Endothelial cell of umbilical vein (primary cell): Measurements from ENCODE around the gene ERICH3. TPM values are rescaled to one million over a fixed set of nuclear protein-coding genes. Genes with fewer than 3 reads are reported as not detected.

Experiments used
- BruUV-seq: library from RNA; stranded (reverse); fragments of 400-500 nt; replicated peaks from 2 replicates; lab custom pipeline; 2021; lab: Mats Ljungman, UMichigan
- CTCF ChIA-PET: fragments of 300-600, 350-600 bp; sonication (Branson Sonifier 250); formaldehyde crosslinking; loops from one replicate; lab custom pipeline; 2021; ENCODE audit warnings: antibody characterized with exemption, inconsistent platforms; lab: Charles Lee
- POLR2A ChIA-PET: fragments of 300-600, 350-600 bp; sonication (Branson Sonifier 250); formaldehyde crosslinking; loops from one replicate; lab custom pipeline; 2021; ENCODE audit warnings: antibody characterized with exemption, inconsistent platforms; lab: Charles Lee
- DNase-seq: peaks from one replicate; pipeline ENCODE4 v3.0.0-alpha.2; 2011; ENCODE audit warnings: low read depth, low spot score
- FAIRE-seq: peaks from 2 replicates; lab custom pipeline; 2011; peaks lifted over from hg19 to GRCh38; lab: Jason Lieb, UNC
- H2AFZ ChIP-seq: 2 replicates; pipeline ENCODE4 v1.6.0; 2012; ENCODE audit warnings: low read depth, low read length, control low read depth, inconsistent platforms
- H3K27ac ChIP-seq: 2 replicates; pipeline ENCODE4 v1.5.1; 2011; ENCODE audit warnings: low read depth, mild to moderate bottlenecking, control low read depth, low read length, moderate library complexity; ENCODE audit not compliant: insufficient read depth
- H3K27me3 ChIP-seq, 2 experiments: 2 replicates each; pipeline versions ENCODE4 v1.6.0 to v1.6.1; 2011; ENCODE audit warnings: low read length in 2 of 2, mixed read lengths in 1 of 2; ENCODE audit not compliant: control insufficient read depth in 2 of 2, insufficient read depth in 2 of 2
- H3K36me3 ChIP-seq, 2 experiments: 2 replicates in 1 of 2; 3 replicates in 1 of 2; pipeline ENCODE4 v1.5.1; 2011; ENCODE audit warnings: low read length in 2 of 2, mild to moderate bottlenecking in 1 of 2, moderate library complexity in 1 of 2; ENCODE audit not compliant: control insufficient read depth in 2 of 2, insufficient read depth in 2 of 2; ENCODE audit errors: extremely low read depth in 1 of 2
- H3K4me1 ChIP-seq: 3 replicates; pipeline ENCODE4 v1.5.1; 2011; ENCODE audit warnings: mild to moderate bottlenecking, low read length; ENCODE audit not compliant: control insufficient read depth, insufficient read depth; ENCODE audit errors: extremely low read depth
- H3K4me2 ChIP-seq: 2 replicates; pipeline ENCODE4 v1.6.1; 2011; ENCODE audit warnings: low read length, control low read depth, mixed read lengths; ENCODE audit not compliant: insufficient read depth
- H3K4me3 ChIP-seq, 3 experiments: fragments of 200-600 bp in 1 of 3; sonication (generic), shearing (Covaris generic) in 1 of 3; replicated peaks in 1 of 3; 2 replicates each; pipeline ENCODE4 v1.5.1; 2011 to 2016; ENCODE audit warnings: control low read depth in 3 of 3, low read length in 3 of 3, mild to moderate bottlenecking in 2 of 3, inconsistent platforms in 1 of 3, low read depth in 1 of 3, moderate library complexity in 1 of 3; ENCODE audit not compliant: insufficient read depth in 1 of 3
- H3K79me2 ChIP-seq: 2 replicates; pipeline ENCODE4 v1.6.0; 2012; ENCODE audit warnings: low read length, inconsistent platforms; ENCODE audit not compliant: control insufficient read depth, insufficient read depth
- H3K9ac ChIP-seq: replicated peaks from 2 replicates; pipeline ENCODE3; 2011; ENCODE audit warnings: low read length, control low read depth; ENCODE audit not compliant: insufficient read depth; ENCODE audit errors: extremely low read depth
- H3K9me1 ChIP-seq: replicated peaks from 3 replicates; pipeline ENCODE4 v1.6.0; 2011; ENCODE audit warnings: mild to moderate bottlenecking, low read length; ENCODE audit not compliant: control insufficient read depth, insufficient read depth; ENCODE audit errors: extremely low read depth
- H3K9me3 ChIP-seq: replicated peaks from 2 replicates; pipeline ENCODE4 v1.5.1; 2012; ENCODE audit warnings: low read length, inconsistent platforms; ENCODE audit not compliant: control insufficient read depth, insufficient read depth
- H4K20me1 ChIP-seq: replicated peaks from 2 replicates; pipeline ENCODE3; 2011; ENCODE audit warnings: mild to moderate bottlenecking, low read length; ENCODE audit not compliant: control insufficient read depth, insufficient read depth; ENCODE audit errors: extremely low read depth
- CTCF ChIP-seq, 2 donors: IDR thresholded peaks; 1 replicate in 1 of 2; 2 replicates in 1 of 2; pipeline ENCODE4 v1.5.1; 2011; ENCODE audit warnings: low read length in 2 of 2, mild to moderate bottlenecking in 2 of 2, moderate library complexity in 2 of 2, control low read depth in 1 of 2, inconsistent platforms in 1 of 2, low read depth in 1 of 2; ENCODE audit not compliant: insufficient read depth in 1 of 2; ENCODE audit errors: extremely low read depth in 1 of 2
- EZH2 ChIP-seq: IDR thresholded peaks from 2 replicates; pipeline ENCODE4 v1.6.1; 2012; ENCODE audit warnings: borderline replicate concordance, low read depth, mild to moderate bottlenecking, moderate library complexity, low read length, inconsistent platforms; ENCODE audit not compliant: severe bottlenecking
- FOS ChIP-seq: IDR thresholded peaks from 2 replicates; pipeline ENCODE4 v1.6.1; 2011; ENCODE audit warnings: mild to moderate bottlenecking, low read length, moderate library complexity, borderline replicate concordance; ENCODE audit not compliant: insufficient read depth
- GATA2 ChIP-seq: IDR thresholded peaks from 2 replicates; pipeline ENCODE4 v1.7.0; 2011; ENCODE audit warnings: low read depth, mild to moderate bottlenecking, moderate library complexity, mixed read lengths, low read length; ENCODE audit not compliant: insufficient read length, insufficient read depth
- JUN ChIP-seq: IDR thresholded peaks from 2 replicates; pipeline ENCODE4 v1.6.1; 2011; ENCODE audit warnings: borderline replicate concordance, low read depth; ENCODE audit not compliant: insufficient read length, insufficient read depth
- MAX ChIP-seq: IDR thresholded peaks from 2 replicates; pipeline ENCODE4 v1.6.1; 2011; ENCODE audit not compliant: insufficient read depth, insufficient read length
- MYC ChIP-seq: IDR thresholded peaks from one replicate; pipeline ENCODE4 v1.6.1; 2011; ENCODE audit warnings: mild to moderate bottlenecking, low read depth, low read length
- POLR2A ChIP-seq: IDR thresholded peaks from 2 replicates; pipeline ENCODE4 v1.6.1; 2012; ENCODE audit warnings: low read depth, mild to moderate bottlenecking, control low read depth, low read length
- POLR2AphosphoS5 ChIP-seq: IDR thresholded peaks from 2 replicates; pipeline ENCODE4 v1.6.1; 2012; ENCODE audit warnings: low read depth, mild to moderate bottlenecking, control low read depth, low read length, moderate library complexity; ENCODE audit not compliant: insufficient read depth
- dilution Hi-C: fragments of 300-500 bp; cut with MboI; formaldehyde crosslinking; loops from one replicate; pipeline ENCODE4 v1.15.0; 2019; ENCODE audit warnings: low sequenced_read_pairs; ENCODE audit not compliant: extremely low pct_ligation_motif_present
- intact Hi-C: fragments of 100-400 bp; cut with micrococcal nuclease; formaldehyde crosslinking; loops from one replicate; pipeline ENCODE4 v1.10.0; 2022
- polyA plus RNA-seq, 4 experiments: library from polyadenylated mRNA; depleted of rRNA in 3 of 4; stranded (reverse) in 3 of 4; unstranded in 1 of 4; fragments of >200 nt; gene quantifications; 2 replicates each; pipeline versions ENCODE4 v1.2.1 to v1.2.3, GENCODE V29; 2011 to 2012; ENCODE audit warnings: missing spikeins in 1 of 4
- total RNA-seq: library from RNA; stranded (reverse); gene quantifications from 2 replicates; pipeline ENCODE4 v1.2.3, GENCODE V29; 2021

Gene ERICH3
- total and polyA plus RNA-seq, 2 donors (not counting 3 experiments of a cell fraction or from before 2014, with no cell fraction given), result not detected

GRCh38 chr1:74548961-74549750 is 124.4 kb downstream of the ERICH3 start:
- H3K9ac ChIP-seq, result no peak overlapping the region
- TF ChIP-seq JUN (no peak), EZH2 (no peak), POLR2A (no peak), GATA2 (no peak), POLR2AphosphoS5 (no peak), MAX (no peak), MYC (no peak)
- H3K27ac ChIP-seq, result no peak overlapping the region
- no peak overlapping the region for H2AFZ ChIP-seq
- no peaks in the 10 kb centered on the region for H3K4me1 ChIP-seq
- no TSS peak for BruUV-seq
- H3K27me3 ChIP-seq, result no peaks in the 10 kb centered on the region
- POLR2A ChIA-PET, result no interaction called here
- no peak for DNase-seq
- no peaks in the 10 kb centered on the region for H3K9me1 ChIP-seq
- H3K4me2 ChIP-seq, result no peak overlapping the region
- H3K9me3 ChIP-seq, result no peaks in the 10 kb centered on the region
- no peaks in the 10 kb centered on the region for H4K20me1 ChIP-seq
- H3K4me3 ChIP-seq, result no peak overlapping the region
- intact Hi-C loops (no loop called here), dilution Hi-C loops (no loop called here)
- no peaks in the 10 kb centered on the region for H3K79me2 ChIP-seq
- FAIRE-seq, result no peak
- CTCF ChIA-PET, result no interaction called here
- H3K36me3 ChIP-seq, result no peaks in the 10 kb centered on the region

GRCh38 chr1:74545821-74546220 is 127.8 kb downstream of the ERICH3 start:
- no peak overlapping the region for H3K4me2 ChIP-seq
- no peak overlapping the region for H3K4me3 ChIP-seq
- H3K9me3 ChIP-seq, result no peaks in the 10 kb centered on the region
- no peaks in the 10 kb centered on the region for H3K4me1 ChIP-seq
- dilution Hi-C loops, result no loop called here
- POLR2A ChIA-PET, result no interaction called here
- H3K27me3 ChIP-seq, result no peaks in the 10 kb centered on the region
- H3K36me3 ChIP-seq, result no peaks in the 10 kb centered on the region
- no peak overlapping the region for H3K9ac ChIP-seq
- H3K79me2 ChIP-seq, result no peaks in the 10 kb centered on the region
- DNase-seq (no peak), FAIRE-seq (no peak)
- BruUV-seq, result no TSS peak
- no peaks in the 10 kb centered on the region for H4K20me1 ChIP-seq
- intact Hi-C loops, result no loop called here
- CTCF ChIA-PET, result no interaction called here
- H2AFZ ChIP-seq, result no peak overlapping the region
- no peaks in the 10 kb centered on the region for H3K9me1 ChIP-seq
- no peak overlapping the region for H3K27ac ChIP-seq
- TF ChIP-seq MYC, result no peak
- TF ChIP-seq EZH2, result no peak
- TF ChIP-seq FOS, result no peak
- TF ChIP-seq JUN, result no peak
- no peak for TF ChIP-seq POLR2A
- TF ChIP-seq MAX, result no peak
- no peak for TF ChIP-seq POLR2AphosphoS5
- TF ChIP-seq GATA2, result no peak
- no peak for TF ChIP-seq CTCF (IDR thresholded peaks at IDR 0.05; ENCODE audit: extremely low read depth in 1 of 2, insufficient read depth in 1 of 2, low read depth in 1 of 2, low read length in 2 of 2)
